D721Med (cell line): ENCODE results near the gene TMEM101.
"Not testable (repeated sequence)": the region's sequence is repeated elsewhere in the genome, so short reads cannot be mapped to it uniquely, and the experiment has no call there.

Experiments used
- DNase-seq: peaks from one replicate; pipeline ENCODE4 v3.0.0; 2011; ENCODE audit warnings: low spot score; ENCODE audit not compliant: insufficient read length
- FAIRE-seq: peaks from 2 replicates; lab custom pipeline; 2011; peaks lifted over from hg19 to GRCh38; lab: Jason Lieb, UNC
- TF ChIP-seq, protein P1 (sequence below): IDR thresholded peaks from 2 replicates; pipeline ENCODE4 v1.5.1; 2012; ENCODE audit warnings: mild to moderate bottlenecking, control low read depth; ENCODE audit not compliant: insufficient read depth; ENCODE audit errors: missing control alignments

Gene TMEM101

DNA sequence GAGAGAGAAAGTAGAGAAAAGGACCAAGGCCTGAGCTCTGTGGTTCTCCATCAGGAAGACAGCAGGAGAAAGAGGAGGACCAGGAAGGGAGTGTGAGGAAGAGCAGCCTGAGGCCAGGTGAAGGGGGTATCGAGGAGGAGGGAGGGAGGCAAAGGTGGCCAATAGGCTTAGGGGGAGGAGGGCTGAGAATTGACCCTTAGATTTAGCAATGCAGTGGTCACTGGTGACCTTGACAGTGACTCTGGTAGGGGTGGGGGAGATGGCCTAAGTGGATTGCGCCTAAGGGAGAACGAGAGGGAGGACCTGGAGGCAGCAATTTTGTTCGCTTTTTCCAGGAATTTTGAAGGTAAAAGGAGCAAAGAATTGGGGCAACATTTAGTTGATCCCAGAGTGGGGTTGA, 15.7 kb downstream of the TMEM101 start:
- no peak for DNase-seq
- TF ChIP-seq, protein P1, sequence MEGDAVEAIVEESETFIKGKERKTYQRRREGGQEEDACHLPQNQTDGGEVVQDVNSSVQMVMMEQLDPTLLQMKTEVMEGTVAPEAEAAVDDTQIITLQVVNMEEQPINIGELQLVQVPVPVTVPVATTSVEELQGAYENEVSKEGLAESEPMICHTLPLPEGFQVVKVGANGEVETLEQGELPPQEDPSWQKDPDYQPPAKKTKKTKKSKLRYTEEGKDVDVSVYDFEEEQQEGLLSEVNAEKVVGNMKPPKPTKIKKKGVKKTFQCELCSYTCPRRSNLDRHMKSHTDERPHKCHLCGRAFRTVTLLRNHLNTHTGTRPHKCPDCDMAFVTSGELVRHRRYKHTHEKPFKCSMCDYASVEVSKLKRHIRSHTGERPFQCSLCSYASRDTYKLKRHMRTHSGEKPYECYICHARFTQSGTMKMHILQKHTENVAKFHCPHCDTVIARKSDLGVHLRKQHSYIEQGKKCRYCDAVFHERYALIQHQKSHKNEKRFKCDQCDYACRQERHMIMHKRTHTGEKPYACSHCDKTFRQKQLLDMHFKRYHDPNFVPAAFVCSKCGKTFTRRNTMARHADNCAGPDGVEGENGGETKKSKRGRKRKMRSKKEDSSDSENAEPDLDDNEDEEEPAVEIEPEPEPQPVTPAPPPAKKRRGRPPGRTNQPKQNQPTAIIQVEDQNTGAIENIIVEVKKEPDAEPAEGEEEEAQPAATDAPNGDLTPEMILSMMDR: no peak
- no peak for FAIRE-seq

DNA sequence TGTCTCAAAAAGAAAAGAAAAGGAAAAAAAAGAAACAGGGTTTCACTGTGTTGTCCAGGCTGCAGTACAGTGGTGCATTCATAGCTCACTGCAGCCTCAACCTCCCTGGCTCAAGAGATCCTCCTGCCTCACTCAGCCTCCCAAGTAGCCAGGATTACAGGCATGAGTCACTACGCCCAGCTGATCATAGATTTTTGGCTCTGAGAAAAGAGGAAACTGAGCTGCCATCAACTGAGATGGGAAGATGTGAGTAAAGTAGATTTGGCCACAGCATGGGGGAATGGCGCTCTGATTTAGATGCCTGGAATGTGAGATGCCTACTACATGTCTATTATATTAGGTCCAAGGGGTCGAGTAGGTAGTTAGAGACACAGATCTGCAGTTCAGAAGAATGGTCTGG, 16.2 kb downstream of the TMEM101 start:
- FAIRE-seq: no peak
- DNase-seq: no peak
- TF ChIP-seq, protein P1: no peak

DNA sequence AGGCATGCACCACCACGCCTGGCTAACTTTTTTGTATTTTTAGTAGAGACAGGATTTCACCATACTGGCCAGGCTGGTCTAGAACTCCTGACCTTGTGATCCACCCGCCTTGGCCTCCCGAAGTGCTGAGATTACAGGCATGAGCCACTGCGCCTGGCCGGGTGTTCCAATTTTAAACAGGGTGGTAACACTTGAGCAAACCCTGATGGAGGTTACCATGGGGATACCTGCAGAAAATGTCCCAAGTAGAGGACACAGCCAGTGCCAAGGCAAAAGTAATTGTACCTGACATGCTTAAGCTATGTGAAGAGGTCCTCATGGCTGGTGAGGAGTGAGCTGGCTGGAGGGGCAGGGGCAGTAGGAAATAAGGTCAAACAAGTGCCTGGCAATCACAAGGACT, 17.6 kb downstream of the TMEM101 start:
- DNase-seq, FAIRE-seq: not testable (repeated sequence)

DNA sequence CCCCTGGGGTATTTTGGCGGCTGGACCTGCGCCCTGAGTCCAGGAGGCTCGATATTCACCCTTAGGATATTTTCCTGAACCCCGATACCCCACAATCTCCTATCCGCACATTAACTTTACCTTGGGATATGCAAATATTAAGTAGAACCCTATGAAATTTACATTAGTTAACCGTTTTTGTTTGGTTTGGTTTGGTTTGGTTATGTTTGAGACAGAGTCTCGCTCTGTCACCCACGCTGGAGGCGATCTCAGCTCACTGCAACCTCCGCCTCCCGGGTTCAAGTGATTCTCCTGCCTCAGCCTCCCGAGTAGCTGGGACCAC, 19.7 kb downstream of the TMEM101 start:
- DNase-seq: no peak
- TF ChIP-seq, protein P1: no peak
- no peak for FAIRE-seq

DNA sequence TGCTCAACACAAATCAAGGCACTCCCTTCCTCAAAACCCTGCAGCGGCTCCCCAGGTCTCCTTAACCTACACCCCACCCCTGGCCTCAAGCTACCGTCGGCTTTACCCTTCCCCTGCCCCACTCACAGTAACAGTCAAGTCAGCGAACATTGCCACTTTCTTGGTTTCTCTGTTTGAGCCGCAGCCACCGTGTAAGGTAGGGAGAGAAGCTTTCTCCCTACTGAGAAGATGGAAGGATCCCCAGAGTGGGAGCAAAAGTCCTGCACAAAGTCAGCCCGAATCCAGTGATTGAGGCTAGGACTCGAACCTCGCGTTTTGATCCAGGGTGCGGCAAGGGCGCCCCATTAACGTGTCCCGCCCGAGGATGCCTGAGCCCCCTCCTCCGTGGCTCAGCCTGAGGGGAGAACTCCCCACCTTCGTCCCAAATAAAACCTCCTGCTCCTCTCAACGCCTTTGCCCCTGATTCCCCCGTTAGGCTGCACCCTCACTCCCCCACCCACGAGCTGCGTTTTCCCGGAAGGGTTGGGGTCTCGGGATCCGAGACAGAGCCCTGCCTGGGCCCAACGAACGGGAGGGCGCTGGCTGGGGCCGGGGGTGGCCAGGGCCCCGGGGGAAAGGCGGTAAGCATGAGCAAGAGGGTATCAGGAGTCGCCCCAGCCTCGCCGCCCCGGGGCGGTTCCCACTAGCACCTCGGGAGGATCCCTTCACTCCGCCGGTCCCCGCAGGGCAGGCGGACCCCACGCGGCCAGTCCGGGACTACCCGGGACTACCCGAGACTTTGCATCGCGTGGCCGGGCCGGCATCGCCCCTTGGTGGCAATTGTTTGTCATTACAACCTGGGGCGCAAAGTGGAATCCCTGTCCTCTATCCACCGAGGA, 20.3 kb downstream of the TMEM101 start:
- no peak for FAIRE-seq
- TF ChIP-seq, protein P1: peak; percentile 80
- DNase-seq: no peak

DNA sequence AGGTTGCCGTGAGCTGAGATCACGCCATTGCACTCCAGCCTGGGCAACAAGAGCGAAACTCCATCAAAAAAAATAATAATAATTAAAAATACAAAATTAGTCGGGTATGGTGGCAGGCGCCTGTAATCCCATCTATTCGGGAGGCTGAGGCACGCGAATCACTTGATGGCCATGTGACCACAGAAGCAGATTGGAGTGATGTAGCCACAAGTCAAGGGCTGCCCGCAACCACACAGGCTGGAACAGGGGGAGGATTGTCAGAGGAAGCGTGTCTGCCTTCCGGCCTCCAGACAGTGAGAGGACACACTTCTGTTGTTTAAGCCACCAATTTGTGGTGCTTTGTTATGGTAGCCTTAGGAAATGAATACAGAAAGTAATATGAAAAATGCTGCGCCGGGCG, 22.1 kb downstream of the TMEM101 start:
- no peak for FAIRE-seq
- TF ChIP-seq, protein P1: no peak
- DNase-seq: no peak

DNA sequence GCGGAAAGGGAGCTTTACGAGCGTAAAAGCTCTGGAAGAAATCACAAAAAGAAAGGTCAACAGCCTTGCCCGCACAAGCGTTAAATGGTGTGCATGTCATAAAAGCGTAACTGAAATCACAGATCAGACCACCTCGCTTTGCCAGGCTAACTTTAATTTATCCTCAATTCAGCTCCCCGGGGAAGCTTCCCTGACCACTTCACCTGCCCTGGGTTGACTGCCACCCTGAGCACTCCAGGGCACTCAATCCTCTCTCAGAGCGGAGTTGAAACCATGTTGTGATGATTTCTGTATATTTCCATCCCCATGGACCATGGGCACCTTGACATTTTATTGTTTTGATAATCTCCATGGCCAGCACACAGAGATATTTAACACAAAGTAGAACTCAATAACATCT, 26.5 kb downstream of the TMEM101 start:
- no peak for DNase-seq
- TF ChIP-seq, protein P1: no peak
- no peak for FAIRE-seq
